ENCODE results near the gene FOXO6. TPM values are rescaled to one million over a fixed set of nuclear protein-coding genes. Genes with fewer than 3 reads are reported as not detected.

FOXO6 gene
- total and polyA plus RNA-seq, 2 donors (not counting 1 experiment from before 2014, with no cell fraction given): 0.06 to 0.15 TPM

DNA sequence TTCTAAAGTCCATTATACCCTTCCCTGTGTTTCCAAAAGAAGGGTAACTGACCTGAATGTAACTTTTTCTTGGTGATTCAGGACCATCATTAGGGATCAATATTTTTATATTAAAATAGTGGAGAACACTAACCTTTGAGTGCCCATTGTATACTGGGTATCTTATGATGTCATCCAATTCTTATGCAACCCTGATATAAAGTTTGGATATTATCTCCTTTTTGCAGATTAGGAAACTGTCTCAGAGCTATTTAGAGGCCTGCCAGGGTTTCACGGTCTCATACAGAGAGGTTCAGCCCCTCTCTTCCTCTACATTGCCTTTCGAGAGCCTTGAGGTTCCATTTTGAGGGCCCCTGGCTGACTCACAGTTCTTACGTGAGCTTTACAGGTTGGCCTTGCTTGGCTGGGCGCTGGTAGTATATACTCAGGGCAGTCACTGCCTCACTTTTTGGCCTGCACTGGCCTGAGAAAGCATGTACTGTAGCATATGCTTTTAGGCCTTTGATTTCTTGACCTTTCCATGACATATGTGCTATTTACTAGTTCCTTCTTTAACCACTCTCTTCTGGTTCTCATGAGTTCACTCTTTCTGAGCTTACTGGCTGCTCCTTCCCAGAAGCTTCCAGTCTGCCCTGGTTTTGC lies 15.7 kb upstream of the FOXO6 start:
- ATAC-seq (ENCODE audit: low read depth): no peak
- no peak for DNase-seq
- intact Hi-C loops (cut with micrococcal nuclease): no loop called here

DNA sequence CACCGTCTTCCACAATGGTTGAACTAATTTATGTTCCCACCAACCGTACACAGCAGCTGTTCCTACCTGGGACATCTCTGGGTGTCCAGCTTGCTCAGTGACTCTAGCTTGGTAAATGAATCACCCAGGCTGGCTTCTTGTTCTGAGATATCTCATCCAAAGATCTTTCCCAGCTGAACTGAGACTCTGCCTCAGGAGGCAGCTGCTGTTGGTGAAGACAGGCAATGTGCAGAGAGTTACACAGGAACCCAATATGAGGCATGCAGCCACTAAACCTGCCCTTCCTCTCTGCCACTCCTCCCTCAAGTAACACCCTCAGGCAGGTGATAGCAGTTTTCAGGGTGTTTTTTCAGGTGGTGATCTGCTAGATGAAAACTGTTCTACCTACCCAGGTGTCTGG lies 14.0 kb upstream of the FOXO6 start:
- H2AFZ ChIP-seq (ENCODE audit: insufficient read depth, low read depth, low read length, poor library complexity, severe bottlenecking): no peak overlapping the region
- no peaks in the 10 kb centered on the region for H3K9me3 Mint-ChIP-seq (ENCODE audit: insufficient read depth)
- POLR2A ChIA-PET: no interaction called here
- 100% methylated on average over 2 of the region's 2 CpGs for WGBS (ENCODE audit: insufficient coverage)
- H3K9ac ChIP-seq (ENCODE audit: low read length): no peak overlapping the region
- peaks cover 0 to 2% (median 0%) of the 10 kb centered on the region in 3 donors for H3K9me3 ChIP-seq (ENCODE audit: control extremely low read depth in 1 of 3, control insufficient read depth in 2 of 3, insufficient read depth in 1 of 3, low read length in 2 of 3)
- H3K4me1 Mint-ChIP-seq: peaks cover 4% of the 10 kb centered on the region
- H3K27me3 Mint-ChIP-seq: peaks cover 22% of the 10 kb centered on the region
- H3K27ac Mint-ChIP-seq: no peak overlapping the region
- H3K4me1 ChIP-seq (ENCODE audit: control insufficient read depth in 2 of 2, insufficient read depth in 2 of 2, low read length in 2 of 2): no peaks in the 10 kb centered on the region
- H3K79me2 ChIP-seq (ENCODE audit: control insufficient read depth, insufficient read depth, low read length): no peaks in the 10 kb centered on the region
- H3K27ac ChIP-seq (ENCODE audit: low read length in 2 of 2): no peak overlapping the region
- H3K4me3 ChIP-seq (ENCODE audit: control extremely low read depth in 1 of 5, extremely low read depth in 1 of 5, insufficient read depth in 1 of 5, low read depth in 2 of 5, low read length in 4 of 5): no peak overlapping the region
- no peak for TF ChIP-seq EZH2 (IDR thresholded peaks at IDR 0.05; ENCODE audit: borderline replicate concordance, insufficient read depth, low read depth, low read length, poor library complexity, severe bottlenecking)
- TF ChIP-seq, protein P1, sequence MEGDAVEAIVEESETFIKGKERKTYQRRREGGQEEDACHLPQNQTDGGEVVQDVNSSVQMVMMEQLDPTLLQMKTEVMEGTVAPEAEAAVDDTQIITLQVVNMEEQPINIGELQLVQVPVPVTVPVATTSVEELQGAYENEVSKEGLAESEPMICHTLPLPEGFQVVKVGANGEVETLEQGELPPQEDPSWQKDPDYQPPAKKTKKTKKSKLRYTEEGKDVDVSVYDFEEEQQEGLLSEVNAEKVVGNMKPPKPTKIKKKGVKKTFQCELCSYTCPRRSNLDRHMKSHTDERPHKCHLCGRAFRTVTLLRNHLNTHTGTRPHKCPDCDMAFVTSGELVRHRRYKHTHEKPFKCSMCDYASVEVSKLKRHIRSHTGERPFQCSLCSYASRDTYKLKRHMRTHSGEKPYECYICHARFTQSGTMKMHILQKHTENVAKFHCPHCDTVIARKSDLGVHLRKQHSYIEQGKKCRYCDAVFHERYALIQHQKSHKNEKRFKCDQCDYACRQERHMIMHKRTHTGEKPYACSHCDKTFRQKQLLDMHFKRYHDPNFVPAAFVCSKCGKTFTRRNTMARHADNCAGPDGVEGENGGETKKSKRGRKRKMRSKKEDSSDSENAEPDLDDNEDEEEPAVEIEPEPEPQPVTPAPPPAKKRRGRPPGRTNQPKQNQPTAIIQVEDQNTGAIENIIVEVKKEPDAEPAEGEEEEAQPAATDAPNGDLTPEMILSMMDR (IDR thresholded peaks at IDR 0.05): no peak
- DNase-seq: no peak
- CTCF ChIA-PET: no interaction called here
- no peak overlapping the region for H3K4me3 Mint-ChIP-seq
- no peak overlapping the region for H3K4me2 ChIP-seq (replicated peaks; ENCODE audit: low read depth, low read length, poor library complexity, severe bottlenecking)
- H4K20me1 ChIP-seq (ENCODE audit: control insufficient read depth, insufficient read depth, low read length, poor library complexity, severe bottlenecking): no peaks in the 10 kb centered on the region
- H3K27me3 ChIP-seq (replicated peaks in 1 of 4; ENCODE audit: control extremely low read depth in 1 of 4, control insufficient read depth in 3 of 4, insufficient read depth in 4 of 4, low read length in 3 of 4): no peaks in the 10 kb centered on the region
- intact Hi-C loops (cut with micrococcal nuclease): no loop called here
- H3K36me3 ChIP-seq (replicated peaks in 1 of 2; ENCODE audit: control extremely low read depth in 1 of 2, control insufficient read depth in 1 of 2, extremely low read depth in 1 of 2, insufficient read depth in 2 of 2, low read length in 1 of 2): no peaks in the 10 kb centered on the region
- no peak for ATAC-seq (ENCODE audit: low read depth)

More for the DNA sequence above, 15.7 kb upstream of the FOXO6 start:
- H3K79me2 ChIP-seq (ENCODE audit: control insufficient read depth, insufficient read depth, low read length): no peaks in the 10 kb centered on the region
- ChIA-PET CTCF (no interaction called here), POLR2A (interaction anchor here (0.6 kb wide), 1 partner anchor 1549 kb away, joined by 6 read pairs; no protein-coding TSS in a partner anchor)
- H3K4me1 Mint-ChIP-seq: peaks cover 4% of the 10 kb centered on the region
- no peaks in the 10 kb centered on the region for H3K36me3 ChIP-seq (replicated peaks in 1 of 2; ENCODE audit: control extremely low read depth in 1 of 2, control insufficient read depth in 1 of 2, extremely low read depth in 1 of 2, insufficient read depth in 2 of 2, low read length in 1 of 2)
- H3K27ac Mint-ChIP-seq: no peak overlapping the region
- 78% methylated on average over 3 of the region's 4 CpGs for WGBS (ENCODE audit: insufficient coverage)
- H3K27ac ChIP-seq (ENCODE audit: low read length in 2 of 2): no peak overlapping the region
- no peak overlapping the region for H3K9ac ChIP-seq (ENCODE audit: low read length)
- H4K20me1 ChIP-seq (ENCODE audit: control insufficient read depth, insufficient read depth, low read length, poor library complexity, severe bottlenecking): no peaks in the 10 kb centered on the region
- H3K4me2 ChIP-seq (replicated peaks; ENCODE audit: low read depth, low read length, poor library complexity, severe bottlenecking): no peak overlapping the region
- H3K4me3 Mint-ChIP-seq: no peak overlapping the region
- no peaks in the 10 kb centered on the region for H3K4me1 ChIP-seq (ENCODE audit: control insufficient read depth in 2 of 2, insufficient read depth in 2 of 2, low read length in 2 of 2)
- H3K27me3 ChIP-seq (replicated peaks in 1 of 4; ENCODE audit: control extremely low read depth in 1 of 4, control insufficient read depth in 3 of 4, insufficient read depth in 4 of 4, low read length in 3 of 4): no peaks in the 10 kb centered on the region
- no peak overlapping the region for H2AFZ ChIP-seq (ENCODE audit: insufficient read depth, low read depth, low read length, poor library complexity, severe bottlenecking)
- no peaks in the 10 kb centered on the region for H3K9me3 Mint-ChIP-seq (ENCODE audit: insufficient read depth)
- H3K4me3 ChIP-seq (ENCODE audit: control extremely low read depth in 1 of 5, extremely low read depth in 1 of 5, insufficient read depth in 1 of 5, low read depth in 2 of 5, low read length in 4 of 5): no peak overlapping the region
- TF ChIP-seq EZH2 (IDR thresholded peaks at IDR 0.05; ENCODE audit: borderline replicate concordance, insufficient read depth, low read depth, low read length, poor library complexity, severe bottlenecking): no peak
- TF ChIP-seq, protein P1 (IDR thresholded peaks at IDR 0.05): no peak
- H3K9me3 ChIP-seq (ENCODE audit: control extremely low read depth in 1 of 3, control insufficient read depth in 2 of 3, insufficient read depth in 1 of 3, low read length in 2 of 3): no peaks in the 10 kb centered on the region
- peaks cover 23% of the 10 kb centered on the region for H3K27me3 Mint-ChIP-seq

All from B cell (primary cell).